ENCODE data around the gene NDUFS8. TPM values are rescaled to one million over a fixed set of nuclear protein-coding genes. Genes with fewer than 3 reads are reported as not detected.

Gene NDUFS8
- total and polyA plus RNA-seq, 2 of the 13 experiments (the other 11 are each of a cell fraction or from before 2014, with no cell fraction given), result 96.7 to 158 TPM

DNA sequence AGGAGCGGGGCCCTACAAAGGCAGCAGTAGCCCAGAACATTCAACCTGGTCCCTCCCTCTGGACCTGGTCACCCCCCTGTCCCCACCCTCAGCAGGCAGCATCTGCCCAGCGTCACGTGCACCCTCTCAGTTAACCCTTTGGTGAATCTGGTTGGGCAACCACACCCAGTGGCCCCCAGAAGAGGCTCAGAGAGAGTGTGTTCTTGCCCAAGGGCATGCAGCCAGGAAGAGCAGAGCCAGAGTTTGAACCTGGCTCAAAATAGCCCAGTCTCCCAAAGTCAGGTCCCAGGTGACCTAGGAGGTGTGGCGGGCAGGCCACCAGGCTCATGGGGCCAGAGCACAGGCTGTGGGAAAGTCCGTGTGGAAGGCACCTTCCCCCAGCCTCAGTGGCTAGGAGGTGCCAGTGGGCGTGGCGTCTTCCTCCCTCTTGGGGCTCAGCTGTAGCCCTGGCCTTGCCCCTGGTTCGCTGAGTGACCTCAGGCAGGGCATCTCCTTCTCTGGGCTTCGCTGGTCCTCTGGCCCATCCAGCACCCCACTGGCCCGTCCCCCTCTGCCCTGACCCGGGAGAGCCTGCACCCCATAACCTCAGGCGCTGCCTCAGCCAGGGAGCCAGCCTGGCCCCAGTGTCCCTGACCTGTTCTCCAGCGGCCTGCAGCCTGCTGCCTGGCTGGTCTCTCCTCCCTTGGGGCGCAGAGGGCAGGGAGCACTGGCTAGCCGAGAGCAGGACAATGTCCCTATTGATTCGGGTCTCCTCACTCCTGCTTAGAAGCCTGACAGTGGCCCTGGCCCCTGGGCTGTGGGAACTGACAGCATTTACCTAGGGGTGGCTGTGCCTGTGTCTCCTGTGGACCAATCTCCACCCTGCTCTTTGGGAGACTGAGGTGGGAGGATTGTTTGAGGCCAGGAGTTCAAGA, 13.3 kb upstream of the NDUFS8 start (continued):
- TF ChIP-seq, protein P1, sequence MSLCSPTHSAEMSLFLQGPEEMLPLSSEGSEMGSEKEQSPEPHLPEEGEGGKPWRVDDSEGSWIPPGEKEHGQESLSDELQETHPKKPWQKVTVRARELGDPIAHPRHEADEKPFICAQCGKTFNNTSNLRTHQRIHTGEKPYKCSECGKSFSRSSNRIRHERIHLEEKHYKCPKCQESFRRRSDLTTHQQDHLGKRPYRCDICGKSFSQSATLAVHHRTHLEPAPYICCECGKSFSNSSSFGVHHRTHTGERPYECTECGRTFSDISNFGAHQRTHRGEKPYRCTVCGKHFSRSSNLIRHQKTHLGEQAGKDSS (CRISPR knock-in tag; IDR thresholded peaks at IDR 0.05; ENCODE audit: borderline replicate concordance, low read depth), result peak; percentile 98
- no peak; the same call in 1 of the 2 replicates for TF ChIP-seq HOXD1 (CRISPR knock-in tag; IDR thresholded peaks at IDR 0.05)
- TF ChIP-seq ZFX (CRISPR knock-in tag; IDR thresholded peaks at IDR 0.05; ENCODE audit: low read depth), result peak; percentile 90
- peak; percentile 86 for TF ChIP-seq ZMYM3 (CRISPR knock-in tag; IDR thresholded peaks at IDR 0.05)
- TF ChIP-seq FOXP1 (IDR thresholded peaks at IDR 0.05), result no peak
- TF ChIP-seq FOXP1 (CRISPR knock-in tag; IDR thresholded peaks at IDR 0.05), result peak; percentile 34; the same call in 1 of the 2 replicates
- no peak; the same call in 1 of the 2 replicates for TF ChIP-seq ZFP37 (CRISPR knock-in tag; IDR thresholded peaks at IDR 0.05; ENCODE audit: borderline replicate concordance)
- TF ChIP-seq KAT8 (CRISPR knock-in tag; IDR thresholded peaks at IDR 0.05), result peak; percentile 54; the same call in 1 of the 2 replicates
- 0 out of 2 replicates have a peak, but pooled peaks have one; percentile 55 for TF ChIP-seq ZNF563 (CRISPR knock-in tag; IDR thresholded peaks at IDR 0.05)
- TF ChIP-seq, protein P2, sequence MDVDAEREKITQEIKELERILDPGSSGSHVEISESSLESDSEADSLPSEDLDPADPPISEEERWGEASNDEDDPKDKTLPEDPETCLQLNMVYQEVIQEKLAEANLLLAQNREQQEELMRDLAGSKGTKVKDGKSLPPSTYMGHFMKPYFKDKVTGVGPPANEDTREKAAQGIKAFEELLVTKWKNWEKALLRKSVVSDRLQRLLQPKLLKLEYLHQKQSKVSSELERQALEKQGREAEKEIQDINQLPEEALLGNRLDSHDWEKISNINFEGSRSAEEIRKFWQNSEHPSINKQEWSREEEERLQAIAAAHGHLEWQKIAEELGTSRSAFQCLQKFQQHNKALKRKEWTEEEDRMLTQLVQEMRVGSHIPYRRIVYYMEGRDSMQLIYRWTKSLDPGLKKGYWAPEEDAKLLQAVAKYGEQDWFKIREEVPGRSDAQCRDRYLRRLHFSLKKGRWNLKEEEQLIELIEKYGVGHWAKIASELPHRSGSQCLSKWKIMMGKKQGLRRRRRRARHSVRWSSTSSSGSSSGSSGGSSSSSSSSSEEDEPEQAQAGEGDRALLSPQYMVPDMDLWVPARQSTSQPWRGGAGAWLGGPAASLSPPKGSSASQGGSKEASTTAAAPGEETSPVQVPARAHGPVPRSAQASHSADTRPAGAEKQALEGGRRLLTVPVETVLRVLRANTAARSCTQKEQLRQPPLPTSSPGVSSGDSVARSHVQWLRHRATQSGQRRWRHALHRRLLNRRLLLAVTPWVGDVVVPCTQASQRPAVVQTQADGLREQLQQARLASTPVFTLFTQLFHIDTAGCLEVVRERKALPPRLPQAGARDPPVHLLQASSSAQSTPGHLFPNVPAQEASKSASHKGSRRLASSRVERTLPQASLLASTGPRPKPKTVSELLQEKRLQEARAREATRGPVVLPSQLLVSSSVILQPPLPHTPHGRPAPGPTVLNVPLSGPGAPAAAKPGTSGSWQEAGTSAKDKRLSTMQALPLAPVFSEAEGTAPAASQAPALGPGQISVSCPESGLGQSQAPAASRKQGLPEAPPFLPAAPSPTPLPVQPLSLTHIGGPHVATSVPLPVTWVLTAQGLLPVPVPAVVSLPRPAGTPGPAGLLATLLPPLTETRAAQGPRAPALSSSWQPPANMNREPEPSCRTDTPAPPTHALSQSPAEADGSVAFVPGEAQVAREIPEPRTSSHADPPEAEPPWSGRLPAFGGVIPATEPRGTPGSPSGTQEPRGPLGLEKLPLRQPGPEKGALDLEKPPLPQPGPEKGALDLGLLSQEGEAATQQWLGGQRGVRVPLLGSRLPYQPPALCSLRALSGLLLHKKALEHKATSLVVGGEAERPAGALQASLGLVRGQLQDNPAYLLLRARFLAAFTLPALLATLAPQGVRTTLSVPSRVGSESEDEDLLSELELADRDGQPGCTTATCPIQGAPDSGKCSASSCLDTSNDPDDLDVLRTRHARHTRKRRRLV (CRISPR knock-in tag; IDR thresholded peaks at IDR 0.05), result no peak
- no peak for TF ChIP-seq ZFP36 (IDR thresholded peaks at IDR 0.05; ENCODE audit: borderline replicate concordance, low read depth, low read length, partially characterized antibody)
- no peak; the same call in 1 of the 2 replicates for TF ChIP-seq SP2 (CRISPR knock-in tag; IDR thresholded peaks at IDR 0.05)
- no peak for TF ChIP-seq ZNF720 (CRISPR knock-in tag; IDR thresholded peaks at IDR 0.05)
- TF ChIP-seq ETS1 (CRISPR knock-in tag; IDR thresholded peaks at IDR 0.05), result no peak
- no peak for TF ChIP-seq POLR2AphosphoS2 (IDR thresholded peaks at IDR 0.05; ENCODE audit: low read depth, low read length)
- TF ChIP-seq MLXIP (CRISPR knock-in tag; IDR thresholded peaks at IDR 0.05; ENCODE audit: borderline replicate concordance), result no peak
- no peak for TF ChIP-seq KDM4B (CRISPR knock-in tag; IDR thresholded peaks at IDR 0.05)
- TF ChIP-seq NR2F2 (IDR thresholded peaks at IDR 0.05; ENCODE audit: borderline replicate concordance, low read depth), result peak; percentile 48; the same call in 1 of the 2 replicates
- peak; percentile 27; the same call in 1 of the 2 replicates for TF ChIP-seq ZSCAN30 (CRISPR knock-in tag; IDR thresholded peaks at IDR 0.05)
